Ovary (tissue), 9 donors: ENCODE measurements around the gene FREY1. TPM values are rescaled to one million over a fixed set of nuclear protein-coding genes. Genes with fewer than 3 reads are reported as not detected.

Experiments used
- DNase-seq, 5 donors: peaks; one replicate each; pipeline ENCODE4 v3.0.0-alpha.2; 2019 to 2020
- H3K27ac ChIP-seq, 2 donors: fragments of 200-600 bp; one replicate each; pipeline versions ENCODE4 v1.5.1 to v1.8.0; 2019 to 2022
- H3K27me3 ChIP-seq: fragments of 200-600 bp; one replicate; pipeline ENCODE4 v1.8.0; 2022
- H3K36me3 ChIP-seq: fragments of 200-600 bp; sonication (generic); one replicate; pipeline ENCODE4 v1.5.1; 2019
- H3K4me1 ChIP-seq: one replicate; pipeline ENCODE4 v1.8.1; 2013; ENCODE audit warnings: mild to moderate bottlenecking, moderate library complexity; ENCODE audit not compliant: insufficient read depth
- H3K4me3 ChIP-seq: fragments of 200-600 bp; sonication (generic); one replicate; pipeline ENCODE4 v1.5.1; 2017
- H3K9me3 ChIP-seq, 2 donors: fragments of 200-600 bp in 1 of 2; sonication (generic) in 1 of 2; one replicate each; pipeline versions ENCODE4 v1.5.1 to v1.8.1; 2013 to 2019; ENCODE audit warnings: mild to moderate bottlenecking in 1 of 2, moderate library complexity in 1 of 2
- CTCF ChIP-seq, 3 donors: fragments of 450-650 bp in 2 of 3; fragments of 200-600 bp in 1 of 3; IDR thresholded peaks; one replicate each; pipeline versions ENCODE4 v1.5.1 to v1.8.0; 2016 to 2022; ENCODE audit warnings: antibody characterized with exemption in 3 of 3, mild to moderate bottlenecking in 1 of 3
- EP300 ChIP-seq: sonication (generic); formaldehyde crosslinking; IDR thresholded peaks from one replicate; pipeline ENCODE4 v1.6.1; 2017; ENCODE audit warnings: antibody characterized with exemption
- POLR2A ChIP-seq: fragments of 450-650 bp; IDR thresholded peaks from one replicate; pipeline ENCODE4 v1.6.1; 2017; ENCODE audit warnings: antibody characterized with exemption, mild to moderate bottlenecking, moderate library complexity
- WGBS, 3 donors: extraction: QIAGEN DNeasy Blood & Tissue Kit in 1 of 3; methylation state at CpG; one replicate each; pipeline versions ENCODE4 v1.1.5 to v1.1.7; 2013 to 2017; 5-methylcytosine and 5-hydroxymethylcytosine counted together
- intact Hi-C, 4 donors: fragments of 100-400 bp; cut with DNase I; formaldehyde crosslinking; loops; one replicate each; pipeline versions ENCODE4 v1.11.0 to v1.15.1; 2022 to 2023
- polyA plus RNA-seq, 2 donors: library from polyadenylated mRNA; stranded (reverse); fragments of 200-250 nt in 1 of 2; fragments of 350-450 nt in 1 of 2; fragmentation: Illumina TruSeq in 1 of 2; extraction: RNeasy Lipid Tissue Mini Kit (QIAGEN cat#74804) in 1 of 2; gene quantifications; one replicate each; pipeline ENCODE4 v1.2.3, GENCODE V29; 2013 to 2014
- total RNA-seq, 7 donors: library from RNA; depleted of rRNA in 2 of 7; stranded (reverse); fragments of >200 nt in 2 of 7; fragmentation: NEBNext Ultra II Directional in 3 of 7; extraction: Animal tissue kit (Norgen Biotek cat#: 25700) in 3 of 7; gene quantifications; one replicate each; pipeline versions ENCODE4 v1.1.0 to v1.2.4, GENCODE V29; 2016 to 2023
- donor health status: DM: no; HTN: no; CAD: no; lungs with moderate emphysema.
- donor health status: DM: no; HTN: no; CAD: no.
- donor health status: Bipolar disorder and iron deficiency.
- donor health status: DM: yes; HTN: yes; CAD: no.
- donor health status: DM: no; HTN: no; CAD: no.
- donor health status: DM: yes; HTN: yes; CAD: no.

The FREY1 gene
- total and polyA plus RNA-seq, 9 donors, result 0.23 to 1.6 (median 0.66) TPM; not detected in 2

DNA sequence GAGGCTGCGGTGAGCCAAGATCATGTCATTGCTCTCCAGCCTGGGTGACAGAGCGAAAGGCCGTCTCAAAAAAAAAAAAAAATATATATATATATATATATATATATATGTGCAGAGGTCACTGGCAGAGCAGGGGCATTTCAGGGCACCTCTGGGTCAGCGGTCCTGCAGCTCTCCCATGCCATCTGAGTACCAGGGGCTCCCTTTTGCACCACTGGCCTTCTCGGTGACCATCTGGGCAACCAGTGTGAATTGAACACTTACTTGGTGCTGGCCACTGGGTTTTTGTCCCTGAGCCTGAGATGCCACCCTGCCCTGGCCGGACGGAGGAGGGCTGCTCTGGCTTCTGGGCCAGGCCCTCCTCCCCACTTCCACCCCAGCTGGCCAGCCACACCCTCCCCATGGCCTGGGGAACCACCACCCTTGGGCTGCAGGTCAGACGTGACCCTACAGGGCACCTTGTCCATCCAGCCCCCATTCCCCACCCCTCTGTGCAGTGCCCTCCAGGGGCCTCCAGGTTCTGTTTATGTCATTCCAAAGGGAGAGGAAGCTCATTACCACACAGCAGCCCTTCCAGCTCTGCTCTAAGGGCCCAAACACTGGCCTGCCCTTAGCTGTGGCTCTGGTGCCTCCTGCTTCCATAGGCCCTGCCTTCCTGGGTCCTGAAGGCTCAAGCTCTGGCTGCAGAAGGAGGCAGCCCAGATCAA, 11.4 kb downstream of the FREY1 start:
- WGBS, 3 donors, result 92 to 96% (median 95%) methylated on average over 8 of the region's 8 CpGs
- no peak for DNase-seq
- H3K27ac ChIP-seq, result no peak overlapping the region
- intact Hi-C loops, result no loop called here
- TF ChIP-seq POLR2A (no peak), EP300 (no peak), CTCF (IDR thresholded peaks at IDR 0.05) (no peak)
- no peaks in the 10 kb centered on the region for H3K9me3 ChIP-seq
- no peaks in the 10 kb centered on the region for H3K27me3 ChIP-seq
- no peak overlapping the region for H3K4me3 ChIP-seq
- H3K4me1 ChIP-seq, result peaks cover 4% of the 10 kb centered on the region
- H3K36me3 ChIP-seq, result no peaks in the 10 kb centered on the region

GRCh38 chr11:45894555-45895247, 12.4 kb downstream of the FREY1 start:
- 83 to 90% (median 86%) methylated on average over 6 of the region's 6 CpGs for WGBS, 3 donors
- no peak for DNase-seq
- no peaks in the 10 kb centered on the region for H3K27me3 ChIP-seq
- no peaks in the 10 kb centered on the region for H3K36me3 ChIP-seq
- H3K4me1 ChIP-seq, result peaks cover 3% of the 10 kb centered on the region
- intact Hi-C loops, result no loop called here
- no peak overlapping the region for H3K4me3 ChIP-seq
- no peaks in the 10 kb centered on the region for H3K9me3 ChIP-seq
- no peak for TF ChIP-seq CTCF (IDR thresholded peaks at IDR 0.05)
- no peak for TF ChIP-seq EP300
- no peak for TF ChIP-seq POLR2A
- H3K27ac ChIP-seq, result no peak overlapping the region

- H3K4me3 ChIP-seq, result no peak overlapping the region
- TF ChIP-seq CTCF (IDR thresholded peaks at IDR 0.05) (no peak), POLR2A (no peak), EP300 (no peak)
- no peaks in the 10 kb centered on the region for H3K4me1 ChIP-seq
- no peaks in the 10 kb centered on the region for H3K27me3 ChIP-seq
- no peak overlapping the region for H3K27ac ChIP-seq
- no peak for DNase-seq
- WGBS, 3 donors, result 75 to 79% (median 76%) methylated on average over 5 of the region's 5 CpGs
- H3K9me3 ChIP-seq, result no peaks in the 10 kb centered on the region
- no peaks in the 10 kb centered on the region for H3K36me3 ChIP-seq
- intact Hi-C loops, result no loop called here
Measured at GRCh38 chr11:45892856-45893255, 14.2 kb downstream of the FREY1 start.

- no peaks in the 10 kb centered on the region for H3K4me1 ChIP-seq
- no peaks in the 10 kb centered on the region for H3K36me3 ChIP-seq
- no peaks in the 10 kb centered on the region for H3K9me3 ChIP-seq
- TF ChIP-seq CTCF (IDR thresholded peaks at IDR 0.05) (no peak), EP300 (no peak), POLR2A (no peak)
- H3K4me3 ChIP-seq, result no peak overlapping the region
- H3K27me3 ChIP-seq, result no peaks in the 10 kb centered on the region
- DNase-seq, result peak in 1 of 5 donors; percentile 16
- intact Hi-C loops, result no loop called here
- H3K27ac ChIP-seq, result no peak overlapping the region
- 76 to 84% (median 81%) methylated on average over 9 of the region's 9 CpGs for WGBS, 3 donors
Measured at GRCh38 chr11:45890886-45891550, 16.1 kb downstream of the FREY1 start.
